ENCODE data around the gene SBF1.
"Not testable (repeated sequence)": the region's sequence is repeated elsewhere in the genome, so short reads cannot be mapped to it uniquely, and the experiment has no call there.

The SBF1 gene

GRCh38 chr22:50474710-50475651, at the start of gene SBF1:
Gene SBF1, minus strand, starts transcription at chr22:50475035. Its CDS starts 195 bp downstream, at chr22:50474840.
- peak; percentile 60 to 64 for DNase-seq

- no peak for DNase-seq
These were observed 49.2 kb upstream of the SBF1 start for GRCh38 chr22:50523806-50524675.

- no peak for DNase-seq
These were observed 48.6 kb upstream of the SBF1 start for GRCh38 chr22:50523458-50523805.

- no peak for DNase-seq
These were observed 48.1 kb upstream of the SBF1 start for GRCh38 chr22:50522806-50523438.

GRCh38 chr22:50522208-50522805, 47.5 kb upstream of the SBF1 start:
- DNase-seq = no peak

- no peak for DNase-seq
These were observed 46.9 kb upstream of the SBF1 start for GRCh38 chr22:50521710-50522109.

GRCh38 chr22:50520826-50521453, 46.1 kb upstream of the SBF1 start:
- DNase-seq = no peak

GRCh38 chr22:50520184-50520583, 45.3 kb upstream of the SBF1 start:
- DNase-seq = not testable (repeated sequence)

GRCh38 chr22:50519151-50519550, 44.3 kb upstream of the SBF1 start:
- no peak for DNase-seq

- no peak for DNase-seq
These were observed 43.8 kb upstream of the SBF1 start for GRCh38 chr22:50518606-50519005.

GRCh38 chr22:50517495-50518260, 42.8 kb upstream of the SBF1 start:
- no peak for DNase-seq

- no peak for DNase-seq
These were observed 42.1 kb upstream of the SBF1 start for GRCh38 chr22:50516891-50517290.

- DNase-seq = no peak
These were observed 41.2 kb upstream of the SBF1 start for GRCh38 chr22:50516068-50516467.

- no peak for DNase-seq
These were observed 38.3 kb upstream of the SBF1 start for GRCh38 chr22:50513175-50513574.

GRCh38 chr22:50508897-50509296, 34.1 kb upstream of the SBF1 start:
- DNase-seq = no peak

GRCh38 chr22:50507991-50508884, 33.4 kb upstream of the SBF1 start, which contains the start of gene NCAPH2:
Gene NCAPH2, plus strand, starts transcription at chr22:50508224. Its CDS starts 114 bp downstream, at chr22:50508338.
- peak; percentile 90 to 100 for DNase-seq

GRCh38 chr22:50507421-50507990, 32.7 kb upstream of the SBF1 start, which contains the start of gene LMF2:
Gene LMF2, minus strand, starts transcription at chr22:50507702. Its CDS starts 27 bp downstream, at chr22:50507675.
- DNase-seq = peak in 1 of 2 donors; percentile 90

GRCh38 chr22:50506611-50507420, 32.0 kb upstream of the SBF1 start:
- no peak for DNase-seq

Data from bone marrow (tissue), 2 donors.